Lower lobe of right lung (tissue), 2 donors: ENCODE data around the gene PFDN1. TPM values are rescaled to one million over a fixed set of nuclear protein-coding genes. Genes with fewer than 3 reads are reported as not detected.

Experiments used
- ATAC-seq, 2 donors: fragments of 200-7000 bp; cut with Tn5 transposase; one replicate each; pipeline ENCODE4 v1.9.1; 2020 to 2022; ENCODE audit warnings: mild to moderate bottlenecking in 2 of 2, moderate library complexity in 2 of 2
- DNase-seq: peaks from one replicate; pipeline ENCODE4 v3.0.0-alpha.2; 2020
- H3K27ac ChIP-seq: fragments of 200-600 bp; one replicate; pipeline ENCODE4 v1.8.0; 2022
- H3K27me3 ChIP-seq: fragments of 200-600 bp; one replicate; pipeline ENCODE4 v1.8.0; 2022; ENCODE audit warnings: low read depth
- H3K36me3 ChIP-seq: fragments of 200-600 bp; one replicate; pipeline ENCODE4 v1.8.0; 2022; ENCODE audit warnings: mild to moderate bottlenecking
- H3K4me1 ChIP-seq: fragments of 200-600 bp; one replicate; pipeline ENCODE4 v1.8.0; 2022
- H3K4me3 ChIP-seq: fragments of 200-600 bp; one replicate; pipeline ENCODE4 v1.8.0; 2022; ENCODE audit warnings: mild to moderate bottlenecking
- H3K9me3 ChIP-seq: fragments of 200-600 bp; one replicate; pipeline ENCODE4 v1.8.0; 2022
- intact Hi-C: fragments of 100-400 bp; cut with DNase I; formaldehyde crosslinking; loops from one replicate; pipeline ENCODE4 v1.11.0; 2022
- total RNA-seq: library from RNA; stranded (reverse); fragmentation: NEBNext Ultra II Directional; extraction: Animal tissue kit (Norgen Biotek cat#: 25700); gene quantifications from one replicate; pipeline ENCODE4 v1.2.1, GENCODE V29; 2021
- TF ChIP-seq, protein P1 (sequence below): fragments of 200-600 bp; IDR thresholded peaks from one replicate; pipeline ENCODE4 v1.8.0; 2022; ENCODE audit warnings: antibody characterized with exemption, mild to moderate bottlenecking
- donor health status: DM: no; HTN: yes; CAD: no; lungs with severe emphysema.

PFDN1 gene
- total RNA-seq, 1 donor from 2014 or later = 47.1 TPM

DNA sequence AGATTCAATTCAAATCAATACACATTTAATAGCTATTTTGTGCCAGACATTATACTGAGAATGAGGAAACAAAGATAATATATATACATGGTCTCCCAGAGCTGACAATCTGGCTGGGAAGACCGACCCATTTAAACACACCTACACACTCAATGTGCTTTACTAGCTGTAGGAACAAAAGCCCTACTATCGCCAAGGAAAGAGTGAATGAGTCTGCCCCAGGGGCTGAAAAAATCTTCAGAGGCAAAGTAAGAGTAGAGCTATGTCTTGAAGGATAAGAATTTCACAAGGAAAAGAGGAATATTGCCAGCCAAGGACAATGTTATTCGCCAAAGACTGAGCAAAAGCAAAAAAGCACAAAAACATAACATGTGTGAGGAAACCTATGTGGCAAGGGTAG lies 6.6 kb downstream of the PFDN1 start:
- Histone ChIP-seq H3K4me1 (peaks cover 78% of the 10 kb centered on the region), H3K27ac (peak overlapping the region; percentile 3)
- DNase-seq = no peak

DNA sequence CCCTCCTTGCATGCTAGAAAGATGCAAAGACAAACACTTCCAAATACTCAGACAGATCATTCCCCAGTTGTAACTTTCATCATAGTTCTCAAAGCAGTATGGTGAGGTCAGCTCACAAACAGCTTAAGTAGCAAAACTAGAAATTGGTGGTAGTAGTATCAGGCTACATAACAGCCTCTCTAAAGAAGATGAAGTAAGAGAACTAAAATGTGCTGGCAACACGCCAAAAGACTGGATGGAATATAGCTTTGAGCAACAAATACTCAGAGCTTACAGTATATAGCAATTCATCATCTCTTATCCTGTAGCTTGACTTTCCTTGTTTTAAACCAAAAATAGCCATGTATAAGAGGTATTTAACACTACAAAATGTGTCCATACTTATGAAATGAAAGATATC lies 7.5 kb downstream of the PFDN1 start:
- ATAC-seq (peak; percentile 76 to 78), DNase-seq (no peak)
- Histone ChIP-seq H3K4me1 (peaks cover 73% of the 10 kb centered on the region), H3K36me3 (peaks cover 16% of the 10 kb centered on the region), H3K9me3 (no peaks in the 10 kb centered on the region), H3K4me3 (no peak overlapping the region), H3K27ac (peak overlapping the region; percentile 2), H3K27me3 (no peaks in the 10 kb centered on the region)
- TF ChIP-seq, protein P1, sequence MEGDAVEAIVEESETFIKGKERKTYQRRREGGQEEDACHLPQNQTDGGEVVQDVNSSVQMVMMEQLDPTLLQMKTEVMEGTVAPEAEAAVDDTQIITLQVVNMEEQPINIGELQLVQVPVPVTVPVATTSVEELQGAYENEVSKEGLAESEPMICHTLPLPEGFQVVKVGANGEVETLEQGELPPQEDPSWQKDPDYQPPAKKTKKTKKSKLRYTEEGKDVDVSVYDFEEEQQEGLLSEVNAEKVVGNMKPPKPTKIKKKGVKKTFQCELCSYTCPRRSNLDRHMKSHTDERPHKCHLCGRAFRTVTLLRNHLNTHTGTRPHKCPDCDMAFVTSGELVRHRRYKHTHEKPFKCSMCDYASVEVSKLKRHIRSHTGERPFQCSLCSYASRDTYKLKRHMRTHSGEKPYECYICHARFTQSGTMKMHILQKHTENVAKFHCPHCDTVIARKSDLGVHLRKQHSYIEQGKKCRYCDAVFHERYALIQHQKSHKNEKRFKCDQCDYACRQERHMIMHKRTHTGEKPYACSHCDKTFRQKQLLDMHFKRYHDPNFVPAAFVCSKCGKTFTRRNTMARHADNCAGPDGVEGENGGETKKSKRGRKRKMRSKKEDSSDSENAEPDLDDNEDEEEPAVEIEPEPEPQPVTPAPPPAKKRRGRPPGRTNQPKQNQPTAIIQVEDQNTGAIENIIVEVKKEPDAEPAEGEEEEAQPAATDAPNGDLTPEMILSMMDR = no peak
- intact Hi-C loops = no loop called here

More for the DNA sequence above, 6.6 kb downstream of the PFDN1 start:
- TF ChIP-seq, protein P1 = no peak
- intact Hi-C loops = no loop called here
- ATAC-seq = no peak
- no peaks in the 10 kb centered on the region for H3K9me3 ChIP-seq
- H3K36me3 ChIP-seq = peaks cover 16% of the 10 kb centered on the region
- no peaks in the 10 kb centered on the region for H3K27me3 ChIP-seq
- no peak overlapping the region for H3K4me3 ChIP-seq

DNA sequence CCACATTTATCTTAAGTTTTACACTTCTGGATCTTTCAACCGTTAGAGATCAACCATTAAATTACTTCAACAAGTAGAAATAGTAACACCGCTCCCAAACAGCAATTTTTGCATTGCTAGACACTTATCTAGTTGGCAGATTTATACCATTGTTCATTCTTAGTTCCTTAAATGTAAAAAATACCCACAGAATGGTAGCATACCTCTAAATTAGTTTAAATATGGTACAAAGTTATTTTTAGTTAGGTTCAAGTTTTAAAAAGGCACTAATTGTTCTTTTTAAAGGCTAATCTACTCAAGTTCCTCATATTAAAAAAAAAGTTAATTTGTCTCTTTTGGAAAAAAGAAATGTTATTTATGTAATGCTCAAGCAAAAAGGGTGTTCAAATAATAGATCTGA lies 8.1 kb downstream of the PFDN1 start:
- Histone ChIP-seq H3K36me3 (peaks cover 11% of the 10 kb centered on the region), H3K4me3 (no peak overlapping the region), H3K4me1 (peaks cover 67% of the 10 kb centered on the region), H3K9me3 (no peaks in the 10 kb centered on the region), H3K27me3 (no peaks in the 10 kb centered on the region), H3K27ac (peak overlapping the region; percentile 29)
- ATAC-seq (no peak), DNase-seq (no peak)
- intact Hi-C loops = no loop called here
- TF ChIP-seq, protein P1 = no peak

DNA sequence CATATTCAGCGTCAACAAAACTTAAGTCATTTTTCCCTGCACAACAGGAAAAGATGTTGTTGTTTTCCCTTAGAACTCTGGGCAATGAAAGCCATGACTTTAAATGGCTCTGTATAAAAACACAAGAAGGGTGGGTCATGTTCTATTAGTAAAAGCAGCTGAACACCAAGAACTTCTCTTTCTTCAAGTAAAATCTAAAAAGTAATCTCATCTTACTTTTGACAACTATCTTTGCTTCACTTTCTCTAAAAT lies 9.1 kb downstream of the PFDN1 start:
- DNase-seq (no peak), ATAC-seq (no peak)
- Histone ChIP-seq H3K27me3 (no peaks in the 10 kb centered on the region), H3K4me1 (peaks cover 59% of the 10 kb centered on the region), H3K27ac (peak overlapping the region; percentile 19), H3K36me3 (peaks cover 3% of the 10 kb centered on the region), H3K9me3 (no peaks in the 10 kb centered on the region), H3K4me3 (no peak overlapping the region)
- TF ChIP-seq, protein P1 = no peak
- intact Hi-C loops = no loop called here

DNA sequence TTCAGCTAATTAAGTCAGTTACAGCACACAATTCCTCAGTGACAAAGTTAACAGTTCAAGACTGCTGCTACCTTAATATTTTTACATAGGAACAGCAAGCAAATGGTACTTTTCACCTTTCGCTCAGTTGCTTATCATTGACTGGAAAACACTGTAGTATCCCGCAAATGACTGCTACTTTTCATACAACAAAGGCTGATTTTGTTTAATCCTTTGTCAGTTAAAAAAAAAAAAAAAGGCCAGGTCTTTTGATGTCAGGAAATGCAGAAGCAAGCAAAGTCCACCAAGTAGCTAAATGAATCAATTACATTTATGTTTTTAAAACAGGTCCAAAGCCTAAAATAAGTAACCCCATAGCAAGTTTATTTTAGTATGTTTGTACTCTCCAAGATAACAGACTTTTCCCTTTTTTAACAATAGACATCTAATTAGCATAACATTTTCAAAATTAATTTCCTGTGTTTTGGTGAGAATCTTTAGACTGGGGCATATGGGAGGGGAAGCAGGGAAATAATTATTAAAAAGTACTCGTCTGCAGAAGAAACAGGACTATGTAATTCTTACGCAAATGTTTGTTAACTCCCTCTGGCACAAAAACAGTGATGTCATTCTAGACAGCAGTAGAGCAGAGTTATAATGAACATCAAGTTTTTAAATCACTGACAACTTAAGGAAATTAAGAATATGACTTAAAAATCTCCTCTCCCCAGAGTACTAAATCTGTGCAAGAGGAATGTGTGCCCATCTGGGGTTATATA lies 9.6 kb downstream of the PFDN1 start:
- peak in 1 of 2 donors; percentile 15 for ATAC-seq

More for the DNA sequence above, 9.6 kb downstream of the PFDN1 start:
- Histone ChIP-seq H3K27ac (peak overlapping the region; percentile 19), H3K27me3 (no peaks in the 10 kb centered on the region), H3K9me3 (no peaks in the 10 kb centered on the region), H3K4me3 (no peak overlapping the region), H3K36me3 (no peaks in the 10 kb centered on the region), H3K4me1 (peaks cover 54% of the 10 kb centered on the region)
- DNase-seq = no peak
- intact Hi-C loops = no loop called here
- TF ChIP-seq, protein P1 = no peak
